ENCODE measurements around the gene ZNF138. TPM values are rescaled to one million over a fixed set of nuclear protein-coding genes. Genes with fewer than 3 reads are reported as not detected.
"Not testable (repeated sequence)": the region's sequence is repeated elsewhere in the genome, so short reads cannot be mapped to it uniquely, and the experiment has no call there.

Gene ZNF138
- polyA plus RNA-seq, 1 experiment, result 4.2 TPM

DNA sequence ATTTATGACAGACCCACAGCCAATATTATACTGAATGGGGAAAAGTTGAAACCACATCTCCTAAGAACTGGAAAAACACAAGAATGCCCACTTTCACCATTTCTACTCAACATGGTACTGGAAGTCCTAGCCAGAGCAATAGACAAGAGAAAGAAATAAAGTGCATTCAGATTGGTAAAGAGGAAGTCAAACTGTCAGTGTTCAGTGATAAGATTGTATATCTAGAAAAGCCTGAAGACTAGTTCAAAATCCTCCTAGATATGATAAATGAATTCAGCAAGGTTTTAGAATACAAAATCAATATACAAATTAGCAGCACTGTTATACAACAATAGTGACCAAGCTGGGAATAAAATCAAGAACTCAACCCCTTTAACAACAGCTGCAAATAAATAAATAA, 6.9 kb upstream of the ZNF138 start:
- TF ChIP-seq, protein P1, sequence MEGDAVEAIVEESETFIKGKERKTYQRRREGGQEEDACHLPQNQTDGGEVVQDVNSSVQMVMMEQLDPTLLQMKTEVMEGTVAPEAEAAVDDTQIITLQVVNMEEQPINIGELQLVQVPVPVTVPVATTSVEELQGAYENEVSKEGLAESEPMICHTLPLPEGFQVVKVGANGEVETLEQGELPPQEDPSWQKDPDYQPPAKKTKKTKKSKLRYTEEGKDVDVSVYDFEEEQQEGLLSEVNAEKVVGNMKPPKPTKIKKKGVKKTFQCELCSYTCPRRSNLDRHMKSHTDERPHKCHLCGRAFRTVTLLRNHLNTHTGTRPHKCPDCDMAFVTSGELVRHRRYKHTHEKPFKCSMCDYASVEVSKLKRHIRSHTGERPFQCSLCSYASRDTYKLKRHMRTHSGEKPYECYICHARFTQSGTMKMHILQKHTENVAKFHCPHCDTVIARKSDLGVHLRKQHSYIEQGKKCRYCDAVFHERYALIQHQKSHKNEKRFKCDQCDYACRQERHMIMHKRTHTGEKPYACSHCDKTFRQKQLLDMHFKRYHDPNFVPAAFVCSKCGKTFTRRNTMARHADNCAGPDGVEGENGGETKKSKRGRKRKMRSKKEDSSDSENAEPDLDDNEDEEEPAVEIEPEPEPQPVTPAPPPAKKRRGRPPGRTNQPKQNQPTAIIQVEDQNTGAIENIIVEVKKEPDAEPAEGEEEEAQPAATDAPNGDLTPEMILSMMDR (IDR thresholded peaks at IDR 0.05; ENCODE audit: low read depth, low read length), result no peak
- ChIA-PET POLR2A (no interaction called here), CTCF (no interaction called here)
- DNase-seq (ENCODE audit: low read depth, low spot score), result no peak
- Histone ChIP-seq H3K9me3 (ENCODE audit: control insufficient read depth, insufficient read depth, low read length) (no peaks in the 10 kb centered on the region; the same call in 1 of the 2 replicates), H3K4me3 (ENCODE audit: low read depth, low read length) (no peak overlapping the region), H3K27me3 (ENCODE audit: control insufficient read depth, insufficient read depth, low read length) (no peaks in the 10 kb centered on the region), H3K27ac (ENCODE audit: low read depth, low read length) (no peak overlapping the region)

DNA sequence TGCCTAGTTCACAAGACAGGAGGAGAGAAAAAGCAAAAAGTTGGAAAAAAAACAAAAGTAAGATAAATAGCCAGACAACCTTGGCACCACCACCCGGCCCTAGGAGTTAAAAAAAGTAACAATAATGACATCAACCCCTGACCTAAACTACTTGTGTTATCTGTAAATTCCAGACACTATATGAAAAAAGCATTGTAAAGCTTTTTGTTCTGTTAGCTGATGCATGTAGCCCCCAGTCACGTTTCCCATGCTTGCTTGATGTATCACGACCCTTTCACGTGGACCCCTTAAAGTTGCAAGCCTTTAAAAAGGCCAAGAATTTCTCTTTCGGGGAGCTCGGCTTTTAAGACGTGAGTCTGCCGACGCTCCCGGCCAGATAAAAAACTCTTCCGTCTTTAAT, 5.0 kb upstream of the ZNF138 start:
- DNase-seq (ENCODE audit: low read depth, low spot score); H3K27me3 ChIP-seq (ENCODE audit: control insufficient read depth, insufficient read depth, low read length); CTCF ChIA-PET; H3K27ac ChIP-seq (ENCODE audit: low read depth, low read length); H3K4me3 ChIP-seq (ENCODE audit: low read depth, low read length); POLR2A ChIA-PET; H3K9me3 ChIP-seq (ENCODE audit: control insufficient read depth, insufficient read depth, low read length): not testable (repeated sequence)

DNA sequence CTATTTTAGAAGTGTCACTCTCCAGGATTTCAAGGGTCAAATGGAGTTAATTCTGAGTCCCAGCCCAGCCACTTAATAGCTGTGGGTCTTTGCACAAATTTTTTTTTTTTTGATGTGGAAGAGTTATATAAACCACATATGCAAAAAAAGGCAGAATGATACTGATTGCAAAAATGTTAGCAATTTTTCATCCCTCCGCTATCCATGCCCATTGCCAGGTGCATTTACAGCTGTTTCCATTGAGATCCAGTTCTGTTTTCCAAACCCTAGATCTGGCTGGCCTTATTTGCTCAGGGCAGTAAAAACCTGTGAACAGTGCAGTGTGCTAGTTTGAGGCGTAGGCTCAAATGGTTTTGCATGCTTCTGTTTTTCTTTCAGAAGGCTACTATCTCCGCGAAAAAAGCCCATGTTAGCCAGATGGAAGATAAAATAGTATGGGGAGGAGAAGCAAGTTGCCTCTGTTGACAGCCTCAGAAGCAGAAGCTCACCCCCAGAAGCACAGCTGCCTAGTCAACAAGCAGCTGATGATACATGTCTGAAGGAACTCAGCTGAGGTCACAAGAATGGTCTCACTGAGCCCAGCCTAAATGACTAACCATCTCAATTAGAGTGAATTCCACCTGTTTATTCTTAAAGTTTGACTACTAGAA, 997 bp upstream of the ZNF138 start:
- H3K27me3 ChIP-seq (ENCODE audit: control insufficient read depth, insufficient read depth, low read length), result no peaks in the 10 kb centered on the region
- TF ChIP-seq, protein P1 (IDR thresholded peaks at IDR 0.05; ENCODE audit: low read depth, low read length), result no peak
- no peak overlapping the region for H3K27ac ChIP-seq (ENCODE audit: low read depth, low read length)
- POLR2A ChIA-PET, result no interaction called here
- DNase-seq (ENCODE audit: low read depth, low spot score), result no peak
- CTCF ChIA-PET, result no interaction called here
- no peak overlapping the region for H3K4me3 ChIP-seq (ENCODE audit: low read depth, low read length)
- H3K9me3 ChIP-seq (ENCODE audit: control insufficient read depth, insufficient read depth, low read length), result no peaks in the 10 kb centered on the region

DNA sequence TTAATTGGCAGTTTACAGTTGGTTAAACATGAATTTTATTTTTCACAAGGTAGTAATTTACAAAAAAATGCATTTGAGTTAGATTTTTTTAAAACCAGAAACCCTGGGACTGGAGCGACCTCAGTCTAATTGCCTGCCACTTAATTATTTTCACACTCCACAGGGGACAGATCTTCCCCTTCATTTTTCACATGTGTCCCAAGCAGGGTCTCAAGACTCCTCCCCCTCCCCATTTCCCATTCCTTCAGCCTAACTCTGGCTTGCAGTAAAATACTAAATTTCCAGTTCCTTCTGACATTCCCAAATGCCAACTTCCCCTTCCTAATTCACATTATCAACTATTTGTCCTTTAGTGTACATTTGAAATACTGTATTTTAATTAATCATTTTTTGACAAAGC, 948 bp downstream of the ZNF138 start:
- peak overlapping the region; percentile 84 for H3K4me3 ChIP-seq (ENCODE audit: low read depth, low read length)
- no peak for DNase-seq (ENCODE audit: low read depth, low spot score)
- CTCF ChIA-PET, result no interaction called here
- H3K27me3 ChIP-seq (ENCODE audit: control insufficient read depth, insufficient read depth, low read length), result no peaks in the 10 kb centered on the region
- TF ChIP-seq, protein P1 (IDR thresholded peaks at IDR 0.05; ENCODE audit: low read depth, low read length), result no peak
- no peaks in the 10 kb centered on the region for H3K9me3 ChIP-seq (ENCODE audit: control insufficient read depth, insufficient read depth, low read length)
- no peak overlapping the region for H3K27ac ChIP-seq (ENCODE audit: low read depth, low read length)
- POLR2A ChIA-PET, result no interaction called here

DNA sequence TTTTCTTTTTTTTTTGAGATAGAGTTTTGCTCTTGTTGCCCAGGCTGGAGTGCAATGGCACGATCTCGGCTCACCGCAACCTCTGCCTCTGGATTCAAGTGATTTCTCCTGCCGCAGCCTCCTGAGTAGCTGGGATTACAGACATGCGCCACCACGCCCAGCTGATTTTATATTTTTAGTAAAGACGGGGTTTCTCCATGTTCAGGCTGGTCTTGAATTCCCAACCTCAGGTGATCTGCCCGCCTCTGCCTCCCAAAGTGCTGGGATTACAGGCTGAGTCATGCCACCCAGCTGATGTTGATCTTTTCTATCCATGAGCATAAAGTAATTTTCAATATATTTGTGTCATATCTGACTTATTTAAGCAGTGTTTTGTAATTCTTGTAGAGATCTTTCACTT, 4.9 kb downstream of the ZNF138 start:
- H3K27me3 ChIP-seq (ENCODE audit: control insufficient read depth, insufficient read depth, low read length); CTCF ChIA-PET; H3K27ac ChIP-seq (ENCODE audit: low read depth, low read length); DNase-seq (ENCODE audit: low read depth, low spot score); H3K9me3 ChIP-seq (ENCODE audit: control insufficient read depth, insufficient read depth, low read length); H3K4me3 ChIP-seq (ENCODE audit: low read depth, low read length): not testable (repeated sequence)
- POLR2A ChIA-PET, result interaction anchor here (0.6 kb wide), 1 partner anchor 133 kb away, joined by 3 read pairs; the partner anchor contains the start of gene ZNF107

DNA sequence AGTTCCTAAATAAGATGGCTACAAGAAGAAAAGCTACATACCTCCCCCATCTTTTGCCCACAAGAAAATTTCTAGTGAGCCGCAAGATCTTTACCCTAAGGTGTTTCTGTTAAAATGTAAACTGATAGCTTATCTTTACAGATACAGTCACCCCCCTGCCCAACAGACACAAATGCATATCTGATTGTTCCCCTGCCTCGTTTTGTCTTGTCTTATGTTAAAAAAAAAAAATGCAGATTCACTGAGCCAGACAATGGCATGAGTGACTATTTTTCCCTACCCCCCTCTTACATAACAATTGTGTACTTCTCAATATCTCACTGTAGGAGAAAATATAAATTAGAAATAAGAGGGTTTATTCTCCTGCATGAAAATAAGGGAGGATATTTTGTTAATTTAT, 8.5 kb downstream of the ZNF138 start:
- no peak for DNase-seq (ENCODE audit: low read depth, low spot score)
- H3K9me3 ChIP-seq (ENCODE audit: control insufficient read depth, insufficient read depth, low read length), result no peaks in the 10 kb centered on the region
- no peak overlapping the region for H3K4me3 ChIP-seq (ENCODE audit: low read depth, low read length)
- no peak overlapping the region for H3K27ac ChIP-seq (ENCODE audit: low read depth, low read length)
- TF ChIP-seq, protein P1 (IDR thresholded peaks at IDR 0.05; ENCODE audit: low read depth, low read length), result no peak
- no peaks in the 10 kb centered on the region for H3K27me3 ChIP-seq (ENCODE audit: control insufficient read depth, insufficient read depth, low read length)
- CTCF ChIA-PET, result no interaction called here
- POLR2A ChIA-PET, result no interaction called here

Data from AG04450 (cell line).